HepG2 (cell line): ENCODE results near the gene RAD54L2. TPM values are rescaled to one million over a fixed set of nuclear protein-coding genes. Genes with fewer than 3 reads are reported as not detected.

Source experiments
- CHD2 ChIP-seq: IDR thresholded peaks from 2 replicates; pipeline ENCODE4 v1.6.1; 2011; ENCODE audit warnings: low read depth, low read length, improper control_type of control experiment
- HIVEP1 ChIP-seq: sonication (generic); formaldehyde crosslinking; IDR thresholded peaks from 2 replicates; pipeline ENCODE4 v1.4.0; 2020; ENCODE audit warnings: mild to moderate bottlenecking, missing genetic modification reagents
- KDM5B ChIP-seq: sonication (generic); formaldehyde crosslinking; IDR thresholded peaks from 2 replicates; pipeline ENCODE4 v1.4.0; 2020; ENCODE audit warnings: missing genetic modification reagents, mild to moderate bottlenecking, borderline replicate concordance
- MED8 ChIP-seq: sonication (generic); formaldehyde crosslinking; IDR thresholded peaks from 2 replicates; pipeline ENCODE4 v1.8.1; 2023; ENCODE audit warnings: mild to moderate bottlenecking, missing genetic modification reagents; ENCODE audit not compliant: insufficient replicate concordance
- NFATC3 ChIP-seq: sonication (generic); formaldehyde crosslinking; IDR thresholded peaks from 2 replicates; pipeline ENCODE4 v1.5.1; 2020; ENCODE audit warnings: mild to moderate bottlenecking, missing genetic modification reagents
- NFE2 ChIP-seq: sonication (generic); formaldehyde crosslinking; IDR thresholded peaks from 2 replicates; pipeline ENCODE4 v1.4.0; 2020; ENCODE audit warnings: missing genetic modification reagents
- RARA ChIP-seq: IDR thresholded peaks from 2 replicates; pipeline ENCODE4 v1.6.1; 2016; ENCODE audit warnings: missing genetic modification reagents, missing compliant biosample characterization
- RFX5 ChIP-seq: IDR thresholded peaks from 2 replicates; pipeline ENCODE4 v1.6.1; 2011; ENCODE audit warnings: low read depth, low read length, improper control_type of control experiment
- SMAD1 ChIP-seq: sonication (generic); formaldehyde crosslinking; IDR thresholded peaks from 2 replicates; pipeline ENCODE4 v1.4.0; 2020; ENCODE audit warnings: missing genetic modification reagents, low read depth, mild to moderate bottlenecking, borderline replicate concordance
- ZNF296 ChIP-seq: sonication (generic); formaldehyde crosslinking; conservative IDR thresholded peaks from 2 replicates; pipeline ENCODE4 v1.5.0; 2020; ENCODE audit warnings: mild to moderate bottlenecking, missing genetic modification reagents
- polyA plus RNA-seq, 8 experiments: library from polyadenylated mRNA; depleted of rRNA in 3 of 8; stranded (reverse) in 7 of 8; unstranded in 1 of 8; fragments of >200 nt; fragmentation: Illumina TruSeq in 4 of 8; extraction: Trizol in 4 of 8; gene quantifications; 2 replicates each; pipeline versions ENCODE4 v1.2.1 to v1.2.3, GENCODE V29; 2011 to 2016; ENCODE audit warnings: low read depth in 4 of 8, missing spikeins in 1 of 8, mixed read lengths in 1 of 8; ENCODE audit not compliant: insufficient read depth in 1 of 8
- total RNA-seq, 5 experiments: library from RNA; depleted of rRNA; stranded (reverse); fragments of >200 nt; fragmentation: Illumina TruSeq; extraction: Trizol; gene quantifications; 2 replicates each; pipeline ENCODE4 v1.2.3, GENCODE V29; 2016; ENCODE audit warnings: low read depth in 1 of 5
- TF ChIP-seq, protein P1 (sequence below): sonication (generic); formaldehyde crosslinking; IDR thresholded peaks from 2 replicates; pipeline ENCODE4 v1.4.0; 2020; ENCODE audit warnings: mild to moderate bottlenecking, missing genetic modification reagents
- TF ChIP-seq, protein P2 (sequence below), 2 experiments: fragments of 450-650 bp in 1 of 2; sonication (generic) in 1 of 2; formaldehyde crosslinking; IDR thresholded peaks; 2 replicates each; pipeline versions ENCODE4 v1.5.0 to v1.8.0; 2020 to 2022; ENCODE audit warnings: mild to moderate bottlenecking in 1 of 2, missing genetic modification reagents in 1 of 2
- TF ChIP-seq, protein P3 (sequence below): sonication (generic); formaldehyde crosslinking; IDR thresholded peaks from 2 replicates; pipeline ENCODE4 v1.4.0; 2020; ENCODE audit warnings: missing genetic modification reagents
- TF ChIP-seq, protein P4 (sequence below): sonication (generic); formaldehyde crosslinking; IDR thresholded peaks from 2 replicates; pipeline ENCODE4 v1.4.0; 2020; ENCODE audit warnings: missing genetic modification reagents

Gene RAD54L2
- total and polyA plus RNA-seq, 2 of the 13 experiments (the other 11 are each of a cell fraction or from before 2014, with no cell fraction given), result 5.5 to 14.8 TPM

DNA sequence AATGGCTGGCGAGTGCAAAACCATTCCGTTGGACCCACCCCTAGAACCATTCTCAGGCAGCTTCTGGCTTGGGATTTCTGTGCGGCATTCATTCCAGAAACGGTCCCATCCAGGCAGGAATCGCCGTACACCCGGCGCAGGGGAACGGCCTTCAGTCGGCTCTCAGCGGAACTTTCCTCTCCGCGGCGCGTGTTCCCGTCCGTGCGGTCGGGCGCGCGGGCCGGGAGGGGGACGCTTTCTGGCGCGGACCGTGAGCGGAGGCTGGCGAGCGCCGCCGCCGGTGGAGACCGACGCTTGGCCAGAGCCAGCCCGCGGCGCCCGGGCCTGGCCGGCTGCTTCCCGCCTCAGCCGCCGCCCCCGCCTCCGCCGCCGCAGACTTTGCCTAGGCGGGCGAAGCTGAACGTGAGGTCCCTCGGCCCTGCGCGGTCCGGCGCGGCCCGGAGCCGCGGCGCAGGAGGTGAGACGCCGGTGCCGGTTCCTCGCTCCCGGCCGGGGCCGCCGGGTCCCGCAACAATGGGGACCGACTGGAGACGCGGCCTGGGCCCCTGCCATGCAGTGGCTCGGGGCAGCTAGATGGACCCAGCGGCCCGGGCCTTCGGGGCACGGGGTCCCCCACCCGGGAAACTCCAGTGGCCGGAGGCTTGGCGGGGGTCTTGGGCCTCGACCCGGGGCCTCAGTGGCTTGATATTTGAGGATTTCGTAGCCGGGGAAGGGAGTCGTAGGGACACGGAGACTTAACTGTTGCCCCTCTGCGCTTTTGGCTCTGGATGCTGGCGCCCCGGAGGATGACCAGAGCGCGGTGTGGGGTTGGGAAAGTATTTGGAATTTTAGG lies at the start of gene RAD54L2 (continued):
- TF ChIP-seq, protein P1, sequence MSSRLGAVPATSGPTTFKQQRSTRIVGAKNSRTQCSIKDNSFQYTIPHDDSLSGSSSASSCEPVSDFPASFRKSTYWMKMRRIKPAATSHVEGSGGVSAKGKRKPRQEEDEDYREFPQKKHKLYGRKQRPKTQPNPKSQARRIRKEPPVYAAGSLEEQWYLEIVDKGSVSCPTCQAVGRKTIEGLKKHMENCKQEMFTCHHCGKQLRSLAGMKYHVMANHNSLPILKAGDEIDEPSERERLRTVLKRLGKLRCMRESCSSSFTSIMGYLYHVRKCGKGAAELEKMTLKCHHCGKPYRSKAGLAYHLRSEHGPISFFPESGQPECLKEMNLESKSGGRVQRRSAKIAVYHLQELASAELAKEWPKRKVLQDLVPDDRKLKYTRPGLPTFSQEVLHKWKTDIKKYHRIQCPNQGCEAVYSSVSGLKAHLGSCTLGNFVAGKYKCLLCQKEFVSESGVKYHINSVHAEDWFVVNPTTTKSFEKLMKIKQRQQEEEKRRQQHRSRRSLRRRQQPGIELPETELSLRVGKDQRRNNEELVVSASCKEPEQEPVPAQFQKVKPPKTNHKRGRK (CRISPR knock-in tag), result no peak
- no peak for TF ChIP-seq MED8 (CRISPR knock-in tag)
- TF ChIP-seq RFX5, result no peak
- TF ChIP-seq CHD2, result no peak
- TF ChIP-seq, protein P2, sequence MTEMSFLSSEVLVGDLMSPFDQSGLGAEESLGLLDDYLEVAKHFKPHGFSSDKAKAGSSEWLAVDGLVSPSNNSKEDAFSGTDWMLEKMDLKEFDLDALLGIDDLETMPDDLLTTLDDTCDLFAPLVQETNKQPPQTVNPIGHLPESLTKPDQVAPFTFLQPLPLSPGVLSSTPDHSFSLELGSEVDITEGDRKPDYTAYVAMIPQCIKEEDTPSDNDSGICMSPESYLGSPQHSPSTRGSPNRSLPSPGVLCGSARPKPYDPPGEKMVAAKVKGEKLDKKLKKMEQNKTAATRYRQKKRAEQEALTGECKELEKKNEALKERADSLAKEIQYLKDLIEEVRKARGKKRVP (CRISPR knock-in tag; IDR thresholded peaks at IDR 0.05), result no peak
- TF ChIP-seq, protein P3, sequence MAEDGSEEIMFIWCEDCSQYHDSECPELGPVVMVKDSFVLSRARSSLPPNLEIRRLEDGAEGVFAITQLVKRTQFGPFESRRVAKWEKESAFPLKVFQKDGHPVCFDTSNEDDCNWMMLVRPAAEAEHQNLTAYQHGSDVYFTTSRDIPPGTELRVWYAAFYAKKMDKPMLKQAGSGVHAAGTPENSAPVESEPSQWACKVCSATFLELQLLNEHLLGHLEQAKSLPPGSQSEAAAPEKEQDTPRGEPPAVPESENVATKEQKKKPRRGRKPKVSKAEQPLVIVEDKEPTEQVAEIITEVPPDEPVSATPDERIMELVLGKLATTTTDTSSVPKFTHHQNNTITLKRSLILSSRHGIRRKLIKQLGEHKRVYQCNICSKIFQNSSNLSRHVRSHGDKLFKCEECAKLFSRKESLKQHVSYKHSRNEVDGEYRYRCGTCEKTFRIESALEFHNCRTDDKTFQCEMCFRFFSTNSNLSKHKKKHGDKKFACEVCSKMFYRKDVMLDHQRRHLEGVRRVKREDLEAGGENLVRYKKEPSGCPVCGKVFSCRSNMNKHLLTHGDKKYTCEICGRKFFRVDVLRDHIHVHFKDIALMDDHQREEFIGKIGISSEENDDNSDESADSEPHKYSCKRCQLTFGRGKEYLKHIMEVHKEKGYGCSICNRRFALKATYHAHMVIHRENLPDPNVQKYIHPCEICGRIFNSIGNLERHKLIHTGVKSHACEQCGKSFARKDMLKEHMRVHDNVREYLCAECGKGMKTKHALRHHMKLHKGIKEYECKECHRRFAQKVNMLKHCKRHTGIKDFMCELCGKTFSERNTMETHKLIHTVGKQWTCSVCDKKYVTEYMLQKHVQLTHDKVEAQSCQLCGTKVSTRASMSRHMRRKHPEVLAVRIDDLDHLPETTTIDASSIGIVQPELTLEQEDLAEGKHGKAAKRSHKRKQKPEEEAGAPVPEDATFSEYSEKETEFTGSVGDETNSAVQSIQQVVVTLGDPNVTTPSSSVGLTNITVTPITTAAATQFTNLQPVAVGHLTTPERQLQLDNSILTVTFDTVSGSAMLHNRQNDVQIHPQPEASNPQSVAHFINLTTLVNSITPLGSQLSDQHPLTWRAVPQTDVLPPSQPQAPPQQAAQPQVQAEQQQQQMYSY (CRISPR knock-in tag), result peak; percentile 72; the same call in 1 of the 2 replicates
- TF ChIP-seq SMAD1 (CRISPR knock-in tag), result peak; percentile 94; the same call in 1 of the 2 replicates
- no peak for TF ChIP-seq NFE2
- peak; percentile 60 for TF ChIP-seq RARA (CRISPR knock-in tag)
- TF ChIP-seq, protein P4, sequence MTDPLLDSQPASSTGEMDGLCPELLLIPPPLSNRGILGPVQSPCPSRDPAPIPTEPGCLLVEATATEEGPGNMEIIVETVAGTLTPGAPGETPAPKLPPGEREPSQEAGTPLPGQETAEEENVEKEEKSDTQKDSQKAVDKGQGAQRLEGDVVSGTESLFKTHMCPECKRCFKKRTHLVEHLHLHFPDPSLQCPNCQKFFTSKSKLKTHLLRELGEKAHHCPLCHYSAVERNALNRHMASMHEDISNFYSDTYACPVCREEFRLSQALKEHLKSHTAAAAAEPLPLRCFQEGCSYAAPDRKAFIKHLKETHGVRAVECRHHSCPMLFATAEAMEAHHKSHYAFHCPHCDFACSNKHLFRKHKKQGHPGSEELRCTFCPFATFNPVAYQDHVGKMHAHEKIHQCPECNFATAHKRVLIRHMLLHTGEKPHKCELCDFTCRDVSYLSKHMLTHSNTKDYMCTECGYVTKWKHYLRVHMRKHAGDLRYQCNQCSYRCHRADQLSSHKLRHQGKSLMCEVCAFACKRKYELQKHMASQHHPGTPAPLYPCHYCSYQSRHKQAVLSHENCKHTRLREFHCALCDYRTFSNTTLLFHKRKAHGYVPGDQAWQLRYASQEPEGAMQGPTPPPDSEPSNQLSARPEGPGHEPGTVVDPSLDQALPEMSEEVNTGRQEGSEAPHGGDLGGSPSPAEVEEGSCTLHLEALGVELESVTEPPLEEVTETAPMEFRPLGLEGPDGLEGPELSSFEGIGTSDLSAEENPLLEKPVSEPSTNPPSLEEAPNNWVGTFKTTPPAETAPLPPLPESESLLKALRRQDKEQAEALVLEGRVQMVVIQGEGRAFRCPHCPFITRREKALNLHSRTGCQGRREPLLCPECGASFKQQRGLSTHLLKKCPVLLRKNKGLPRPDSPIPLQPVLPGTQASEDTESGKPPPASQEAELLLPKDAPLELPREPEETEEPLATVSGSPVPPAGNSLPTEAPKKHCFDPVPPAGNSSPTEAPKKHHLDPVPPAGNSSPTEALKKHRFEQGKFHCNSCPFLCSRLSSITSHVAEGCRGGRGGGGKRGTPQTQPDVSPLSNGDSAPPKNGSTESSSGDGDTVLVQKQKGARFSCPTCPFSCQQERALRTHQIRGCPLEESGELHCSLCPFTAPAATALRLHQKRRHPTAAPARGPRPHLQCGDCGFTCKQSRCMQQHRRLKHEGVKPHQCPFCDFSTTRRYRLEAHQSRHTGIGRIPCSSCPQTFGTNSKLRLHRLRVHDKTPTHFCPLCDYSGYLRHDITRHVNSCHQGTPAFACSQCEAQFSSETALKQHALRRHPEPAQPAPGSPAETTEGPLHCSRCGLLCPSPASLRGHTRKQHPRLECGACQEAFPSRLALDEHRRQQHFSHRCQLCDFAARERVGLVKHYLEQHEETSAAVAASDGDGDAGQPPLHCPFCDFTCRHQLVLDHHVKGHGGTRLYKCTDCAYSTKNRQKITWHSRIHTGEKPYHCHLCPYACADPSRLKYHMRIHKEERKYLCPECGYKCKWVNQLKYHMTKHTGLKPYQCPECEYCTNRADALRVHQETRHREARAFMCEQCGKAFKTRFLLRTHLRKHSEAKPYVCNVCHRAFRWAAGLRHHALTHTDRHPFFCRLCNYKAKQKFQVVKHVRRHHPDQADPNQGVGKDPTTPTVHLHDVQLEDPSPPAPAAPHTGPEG, result peak; percentile 98
- TF ChIP-seq HIVEP1 (CRISPR knock-in tag), result peak; percentile 89
- peak; percentile 79; the same call in 1 of the 2 replicates for TF ChIP-seq KDM5B (CRISPR knock-in tag)
- TF ChIP-seq ZNF296, result no peak
- TF ChIP-seq NFATC3, result no peak
